HUDEP-2 (cell line): Measurements from ENCODE around the gene ZNF496.
A peak's percentile ranks its signal among the peaks of the same experiment; 100 is the strongest.

Source experiments
- DNase-seq, 76 experiments: peaks; one replicate each; lab custom pipeline; 2025; ENCODE audit not compliant: unreplicated experiment in 76 of 76; lab: John Stamatoyannopoulos, UW

ZNF496 gene

GRCh38 chr1:247331172-247331524 is 519 bp downstream of the ZNF496 start:
- peak in 63 of 76 experiments; percentile 4 to 67 (median 51) for DNase-seq

- DNase-seq = no peak
Observed at GRCh38 chr1:247330548-247331171, 1.0 kb downstream of the ZNF496 start.

GRCh38 chr1:247329097-247329617 is 2.5 kb downstream of the ZNF496 start:
- no peak for DNase-seq

DNA sequence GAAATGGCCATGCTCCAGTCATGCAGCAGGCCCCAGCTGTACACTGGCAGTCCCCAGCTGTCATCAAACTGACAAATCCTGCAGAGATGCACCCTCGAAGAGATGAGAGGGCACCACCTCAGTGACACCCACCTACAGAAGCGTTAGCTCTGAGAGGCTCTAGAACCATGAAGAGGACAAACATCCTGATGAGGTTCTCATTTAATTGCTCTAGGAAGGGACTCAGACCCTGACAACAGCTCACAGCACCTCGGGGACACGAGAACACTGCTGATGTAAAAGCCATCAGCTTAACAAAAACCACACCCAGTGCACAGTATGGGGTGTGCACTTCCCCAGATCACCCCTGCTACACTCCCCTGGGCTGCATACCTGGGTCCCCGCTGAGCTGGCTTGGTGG is 3.4 kb downstream of the ZNF496 start:
- DNase-seq = no peak

GRCh38 chr1:247326411-247327130 is 5.1 kb downstream of the ZNF496 start:
- no peak for DNase-seq

DNA sequence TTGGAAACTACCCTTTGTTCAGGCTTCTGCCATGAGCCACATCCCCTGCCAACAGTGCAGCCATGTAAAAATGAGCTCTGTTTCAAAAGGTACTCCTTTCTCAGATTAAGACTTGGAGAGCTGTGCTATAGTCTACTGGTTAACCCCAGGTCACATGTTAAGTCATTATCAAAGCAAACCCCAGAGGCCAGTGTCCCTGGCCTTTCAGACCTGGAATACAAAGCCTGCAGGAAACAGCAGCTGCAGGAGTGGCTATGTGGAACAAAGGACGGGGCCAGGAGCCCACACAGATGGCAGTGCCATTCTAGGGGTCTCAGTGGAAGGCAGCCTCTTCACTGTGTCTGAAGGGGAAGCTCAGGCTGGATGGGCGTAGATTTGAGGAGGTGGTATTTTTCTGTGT is 6.7 kb downstream of the ZNF496 start:
- DNase-seq = no peak

GRCh38 chr1:247324204-247324787 is 7.4 kb downstream of the ZNF496 start:
- no peak for DNase-seq

GRCh38 chr1:247322849-247323586 is 8.6 kb downstream of the ZNF496 start:
- no peak for DNase-seq

DNA sequence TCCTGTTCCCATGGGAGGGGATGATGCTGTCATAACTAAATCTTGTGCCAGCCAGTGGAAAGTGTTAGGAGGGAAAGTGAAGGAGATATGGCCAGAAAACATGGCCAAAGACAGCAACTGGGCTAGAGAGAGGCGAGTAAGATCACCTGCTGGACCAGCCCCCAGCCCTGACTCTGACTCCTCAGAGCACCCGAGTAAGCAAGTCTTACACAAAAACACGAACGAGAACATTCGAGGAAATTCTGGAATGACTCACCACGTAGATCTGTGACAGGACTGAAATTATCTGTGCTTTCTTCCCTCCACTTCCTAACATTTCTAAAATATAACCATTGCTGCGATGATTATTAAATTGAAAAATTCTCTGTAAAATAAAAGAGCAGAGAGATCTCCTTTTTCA is 9.2 kb downstream of the ZNF496 start:
- DNase-seq = no peak

GRCh38 chr1:247317702-247318101 is 14.0 kb downstream of the ZNF496 start:
- no peak for DNase-seq

DNA sequence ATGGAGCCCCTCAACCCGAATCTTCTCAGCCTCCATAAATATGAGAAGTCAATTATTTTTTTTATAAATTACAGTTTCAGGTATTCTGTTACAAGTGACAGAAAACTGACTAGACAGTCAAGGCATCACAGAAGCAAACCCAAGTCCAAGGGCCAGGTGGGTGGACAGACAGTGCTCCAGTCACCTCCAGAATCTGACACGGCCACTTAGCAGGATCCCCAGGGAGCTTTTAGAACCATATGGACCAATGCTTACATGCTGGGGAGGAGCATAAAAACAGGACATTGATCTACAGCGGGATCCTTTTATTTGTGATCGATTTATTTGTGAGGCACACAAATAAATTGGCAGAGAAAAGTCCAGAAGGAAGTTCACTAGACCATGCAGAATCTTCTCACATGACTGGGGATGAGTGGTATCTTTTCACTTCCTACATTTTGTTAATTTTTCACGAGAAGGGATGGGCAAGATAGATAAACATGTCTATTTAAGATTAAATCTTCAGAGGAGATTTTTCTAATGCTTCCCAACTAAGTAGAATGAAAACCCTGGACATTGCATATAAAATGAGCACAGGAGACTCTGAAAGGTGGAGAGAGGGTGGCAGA is 15.0 kb downstream of the ZNF496 start:
- no peak for DNase-seq

- DNase-seq = no peak
Observed at GRCh38 chr1:247304031-247304430, 27.6 kb downstream of the ZNF496 start.

DNA sequence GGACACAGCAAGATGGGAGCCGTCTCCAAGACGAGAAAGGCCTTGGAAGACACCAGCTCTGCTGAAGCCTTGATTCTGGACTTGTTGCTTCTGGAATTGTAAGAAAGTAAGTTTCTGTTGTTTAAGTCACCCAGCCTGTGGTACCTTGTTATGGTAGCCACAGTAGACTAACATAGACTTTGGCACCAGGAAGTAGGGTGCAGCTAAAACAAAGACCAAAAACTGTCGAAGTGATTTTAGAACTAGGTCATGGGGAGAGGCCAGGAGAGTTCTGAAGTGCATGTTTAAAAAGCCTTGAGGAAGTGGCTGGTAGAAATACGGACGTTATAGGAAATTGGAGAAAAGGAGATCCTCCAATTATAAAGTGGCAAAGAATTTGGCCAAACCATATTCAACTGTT is 28.5 kb downstream of the ZNF496 start:
- no peak for DNase-seq

DNA sequence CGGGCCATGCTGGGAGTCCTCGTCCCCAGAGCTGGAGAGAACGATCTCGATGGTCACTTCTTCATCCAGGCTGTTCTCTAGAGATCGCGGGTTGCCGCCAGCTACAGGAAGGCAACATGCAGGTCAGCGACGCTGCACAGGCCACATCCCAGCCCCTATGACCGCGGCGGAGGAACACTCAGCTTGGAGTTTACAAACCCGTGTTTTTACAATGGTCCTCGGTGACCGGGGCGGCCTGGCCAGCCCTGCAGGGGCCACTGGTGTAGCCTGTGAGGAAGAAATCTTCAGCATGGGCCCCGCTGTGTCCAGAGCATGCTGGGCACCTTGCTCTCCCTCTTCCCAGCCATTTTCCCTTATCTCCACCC is 30.5 kb downstream of the ZNF496 start:
- no peak for DNase-seq

- DNase-seq = no peak
Observed at GRCh38 chr1:247300491-247301175, 31.0 kb downstream of the ZNF496 start.

DNA sequence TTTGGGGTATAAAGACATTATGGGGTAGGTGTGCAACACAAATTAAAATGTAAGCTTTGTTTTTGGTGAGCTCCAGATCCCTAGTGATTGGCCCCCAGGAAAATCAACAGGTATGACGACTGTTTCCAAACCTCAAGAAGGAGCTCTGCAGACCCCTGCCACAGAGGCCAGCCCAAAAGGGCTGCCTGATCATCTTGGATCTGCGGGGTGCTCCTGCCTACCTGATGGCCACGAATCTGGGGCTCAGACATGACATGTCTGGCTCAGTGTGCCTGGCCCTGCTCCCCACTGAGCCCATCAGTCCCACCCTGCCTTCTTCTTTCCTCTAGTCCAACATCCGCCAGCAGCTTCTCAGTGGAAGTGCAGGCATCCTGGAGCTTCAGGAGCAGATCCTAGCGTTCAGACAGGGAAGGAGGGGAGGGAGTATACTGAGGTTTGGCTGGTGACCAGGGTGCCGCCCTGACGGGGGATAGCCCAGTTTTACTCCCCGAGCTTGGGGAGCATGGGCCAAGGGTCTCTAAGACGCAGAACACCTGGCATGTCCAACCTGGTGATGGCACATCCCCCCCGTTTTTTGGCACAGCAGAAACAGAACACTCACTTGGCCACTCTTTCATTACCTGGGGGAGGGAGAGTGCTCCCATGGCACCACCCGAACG is 31.8 kb downstream of the ZNF496 start:
- DNase-seq = no peak

GRCh38 chr1:247298701-247299100 is 33.0 kb downstream of the ZNF496 start:
- no peak for DNase-seq

DNA sequence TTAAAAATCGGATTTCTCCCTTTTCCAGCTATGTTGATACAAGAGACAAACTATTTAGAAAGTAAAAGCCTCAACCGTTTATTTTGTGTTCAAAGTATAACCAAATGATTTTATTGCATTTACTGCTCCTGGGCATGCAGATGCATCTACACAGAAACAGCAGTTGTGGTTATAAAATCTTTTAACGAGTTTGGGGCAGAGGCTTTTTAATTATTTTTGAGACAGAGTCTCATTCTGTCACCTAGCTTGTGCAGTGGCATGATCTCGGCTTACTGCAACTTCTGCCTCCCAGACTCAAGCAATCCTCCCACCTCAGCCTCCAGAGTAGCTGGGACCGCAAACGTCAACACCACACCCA is 33.6 kb downstream of the ZNF496 start:
- DNase-seq = no peak

DNA sequence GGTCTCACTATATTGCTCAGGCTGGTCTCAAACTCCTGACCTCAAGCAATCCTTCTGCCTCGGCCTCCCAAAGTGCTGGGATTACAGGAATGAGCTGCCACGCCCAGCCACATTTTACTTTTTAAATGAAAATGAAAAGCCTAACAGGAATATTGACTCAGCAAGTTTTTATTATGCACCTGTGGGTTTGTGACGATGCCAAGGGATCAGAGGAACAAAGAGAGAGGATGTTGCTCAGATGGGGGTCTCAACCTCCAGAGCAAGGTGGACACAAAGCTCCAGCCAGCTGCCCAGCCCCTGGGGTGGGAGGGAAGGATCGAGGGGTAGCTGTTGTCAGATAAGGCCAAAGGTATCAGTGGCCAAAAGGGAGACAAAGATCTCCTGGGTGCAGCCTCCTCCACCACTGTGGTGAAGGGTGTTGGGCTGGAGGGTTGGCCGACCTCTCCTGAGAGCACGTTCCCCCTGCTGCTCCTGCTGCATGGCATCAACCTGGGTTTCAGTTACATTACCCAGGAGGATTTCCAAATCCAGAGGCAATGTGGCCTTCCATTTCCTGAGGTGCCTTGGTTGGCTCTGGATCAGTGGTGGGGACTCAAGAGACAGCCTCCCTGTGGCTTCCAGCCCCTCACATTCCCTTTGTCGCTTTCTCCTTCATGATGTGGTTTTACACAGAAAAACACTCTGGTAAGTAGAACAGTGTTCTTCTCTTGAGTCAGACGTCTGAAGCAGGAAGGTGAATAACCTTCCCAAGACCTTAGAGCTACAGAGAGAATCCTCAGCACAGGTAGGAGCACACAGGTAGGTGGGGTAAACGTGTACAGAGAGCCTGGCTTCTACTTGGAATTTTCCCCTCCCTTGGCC is 34.2 kb downstream of the ZNF496 start:
- no peak for DNase-seq
